ENCODE results near the gene MAGOH. TPM values are rescaled to one million over a fixed set of nuclear protein-coding genes. Genes with fewer than 3 reads are reported as not detected.

MAGOH gene
- 45.5 TPM for total RNA-seq (2013)
- polyA plus RNA-seq (10 to 100 TPM; 22.9 to 70.8 (median 69.2) TPM), polyA minus RNA-seq (11.9 and 16.4 TPM in 2 replicates), total RNA-seq (4.4 to 19.1 (median 13.6) reads per million in 11 experiments)

- H3K36me3 ChIP-seq (replicated peaks in 1 of 2; ENCODE audit: control insufficient read depth in 1 of 2, insufficient read depth in 2 of 2, low read length in 2 of 2): peaks cover 21 to 31% of the 10 kb centered on the region in 2 donors
- H3K4me1 ChIP-seq (ENCODE audit: control insufficient read depth in 1 of 2, insufficient read depth in 2 of 2, low read length in 2 of 2): peaks cover 15 to 21% of the 10 kb centered on the region in 2 donors
- intact Hi-C loops (cut with micrococcal nuclease): no loop called here
- no peaks in the 10 kb centered on the region for H4K20me1 ChIP-seq (ENCODE audit: insufficient read depth, low read length)
- 4% methylated on average over 60 of the region's 64 CpGs for WGBS (ENCODE audit: insufficient coverage)
- H3K27ac ChIP-seq (ENCODE audit: low read depth in 1 of 2, low read length in 2 of 2): peak within 1 kb of the TSS; percentile 72 to 93
- H3K36me3 Mint-ChIP-seq: peaks cover 23% of the 10 kb centered on the region in 2 donors
- H3K9ac ChIP-seq (ENCODE audit: insufficient read depth, low read length, poor library complexity, severe bottlenecking): peak within 1 kb of the TSS; percentile 80
- H3K4me3 ChIP-seq (replicated peaks in 1 of 3; ENCODE audit: low read depth in 2 of 3, low read length in 3 of 3): peak within 1 kb of the TSS; percentile 89 to 94 (median 90)
- peaks cover 0 to 2% (median 0%) of the 10 kb centered on the region in 7 donors for H3K9me3 Mint-ChIP-seq
- peak within 1 kb of the TSS; percentile 97 for H2AFZ ChIP-seq (ENCODE audit: insufficient read depth, low read depth, low read length, poor library complexity, severe bottlenecking)
- peaks cover 2 to 5% (median 2%) of the 10 kb centered on the region in 3 donors for H3K27me3 Mint-ChIP-seq (ENCODE audit: low read depth in 3 of 3)
- H3K79me2 ChIP-seq (ENCODE audit: insufficient read depth, low read length): peaks cover 36% of the 10 kb centered on the region
- H3K4me3 Mint-ChIP-seq: peak within 1 kb of the TSS; percentile 93 to 96
- H3K27ac Mint-ChIP-seq: peak within 1 kb of the TSS; percentile 95 to 99 (median 97)
- peak; percentile 96 to 97 (median 97) for DNase-seq
- H3K4me1 Mint-ChIP-seq: peaks cover 22% of the 10 kb centered on the region
- TF ChIP-seq, protein P1, sequence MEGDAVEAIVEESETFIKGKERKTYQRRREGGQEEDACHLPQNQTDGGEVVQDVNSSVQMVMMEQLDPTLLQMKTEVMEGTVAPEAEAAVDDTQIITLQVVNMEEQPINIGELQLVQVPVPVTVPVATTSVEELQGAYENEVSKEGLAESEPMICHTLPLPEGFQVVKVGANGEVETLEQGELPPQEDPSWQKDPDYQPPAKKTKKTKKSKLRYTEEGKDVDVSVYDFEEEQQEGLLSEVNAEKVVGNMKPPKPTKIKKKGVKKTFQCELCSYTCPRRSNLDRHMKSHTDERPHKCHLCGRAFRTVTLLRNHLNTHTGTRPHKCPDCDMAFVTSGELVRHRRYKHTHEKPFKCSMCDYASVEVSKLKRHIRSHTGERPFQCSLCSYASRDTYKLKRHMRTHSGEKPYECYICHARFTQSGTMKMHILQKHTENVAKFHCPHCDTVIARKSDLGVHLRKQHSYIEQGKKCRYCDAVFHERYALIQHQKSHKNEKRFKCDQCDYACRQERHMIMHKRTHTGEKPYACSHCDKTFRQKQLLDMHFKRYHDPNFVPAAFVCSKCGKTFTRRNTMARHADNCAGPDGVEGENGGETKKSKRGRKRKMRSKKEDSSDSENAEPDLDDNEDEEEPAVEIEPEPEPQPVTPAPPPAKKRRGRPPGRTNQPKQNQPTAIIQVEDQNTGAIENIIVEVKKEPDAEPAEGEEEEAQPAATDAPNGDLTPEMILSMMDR (IDR thresholded peaks at IDR 0.05): no peak
- H3K4me2 ChIP-seq (replicated peaks; ENCODE audit: extremely low read depth, low read length, poor library complexity, severe bottlenecking): peak within 1 kb of the TSS; percentile 98
- no peaks in the 10 kb centered on the region for H3K27me3 ChIP-seq (ENCODE audit: control insufficient read depth in 2 of 2, insufficient read depth in 2 of 2, low read length in 2 of 2)
- no peaks in the 10 kb centered on the region for H3K9me3 ChIP-seq (replicated peaks in 1 of 2; ENCODE audit: control insufficient read depth in 1 of 2, insufficient read depth in 1 of 2, low read length in 2 of 2)
Measured at GRCh38 chr1:53238197-53239155, at the start of gene MAGOH. Gene MAGOH (minus strand): TSS chr1:53238518. CDS start chr1:53238448, 70 bp downstream.

DNA sequence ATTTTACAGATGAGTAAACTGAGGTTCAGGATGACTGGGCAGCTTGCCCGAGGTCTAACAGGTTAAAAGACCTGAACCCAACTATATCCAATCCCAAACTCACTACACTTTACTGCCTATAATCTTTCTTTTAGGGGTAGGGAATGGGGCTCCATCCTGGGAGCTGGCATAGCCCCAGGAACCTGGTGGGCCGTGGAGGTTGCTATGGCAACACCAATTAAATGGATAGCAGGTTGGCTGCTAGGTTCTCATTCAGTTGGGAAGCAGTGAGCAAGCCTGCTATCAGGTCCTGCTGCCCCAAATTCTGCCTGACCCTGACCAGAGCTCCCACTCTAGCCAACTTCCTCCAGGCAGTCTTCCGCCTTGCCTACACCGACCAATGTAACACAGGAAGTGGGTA, 48.6 kb upstream of the MAGOH start:
- Histone ChIP-seq H3K27me3 (ENCODE audit: control insufficient read depth in 2 of 2, insufficient read depth in 2 of 2, low read length in 2 of 2) (no peaks in the 10 kb centered on the region), H3K4me3 (replicated peaks in 1 of 3; ENCODE audit: low read depth in 2 of 3, low read length in 3 of 3) (no peak overlapping the region), H2AFZ (ENCODE audit: insufficient read depth, low read depth, low read length, poor library complexity, severe bottlenecking) (no peak overlapping the region), H3K27ac (ENCODE audit: low read depth in 1 of 2, low read length in 2 of 2) (no peak overlapping the region), H3K9ac (ENCODE audit: insufficient read depth, low read length, poor library complexity, severe bottlenecking) (no peak overlapping the region), H3K79me2 (ENCODE audit: insufficient read depth, low read length) (no peaks in the 10 kb centered on the region), H3K4me1 (ENCODE audit: control insufficient read depth in 1 of 2, insufficient read depth in 2 of 2, low read length in 2 of 2) (no peaks in the 10 kb centered on the region), H4K20me1 (ENCODE audit: insufficient read depth, low read length) (no peaks in the 10 kb centered on the region), H3K9me3 (replicated peaks in 1 of 2; ENCODE audit: control insufficient read depth in 1 of 2, insufficient read depth in 1 of 2, low read length in 2 of 2) (no peaks in the 10 kb centered on the region), H3K4me2 (replicated peaks; ENCODE audit: extremely low read depth, low read length, poor library complexity, severe bottlenecking) (no peak overlapping the region), H3K36me3 (replicated peaks in 1 of 2; ENCODE audit: control insufficient read depth in 1 of 2, insufficient read depth in 2 of 2, low read length in 2 of 2) (peaks cover 30 to 82% of the 10 kb centered on the region in 2 donors)
- Mint-ChIP-seq H3K27me3 (ENCODE audit: low read depth in 3 of 3) (peaks cover 0 to 2% (median 2%) of the 10 kb centered on the region in 3 donors), H3K27ac (peak overlapping the region in 4 of 7 donors; percentile 8 to 63 (median 30)), H3K36me3 (peaks cover 33 to 54% of the 10 kb centered on the region in 2 donors), H3K4me1 (peaks cover 11% of the 10 kb centered on the region), H3K4me3 (no peak overlapping the region), H3K9me3 (no peaks in the 10 kb centered on the region)
- no CpG with 5 or more reads among the region's 4 CpGs for WGBS (ENCODE audit: insufficient coverage)
- intact Hi-C loops (cut with micrococcal nuclease): no loop called here
- DNase-seq: no peak
- TF ChIP-seq, protein P1 (IDR thresholded peaks at IDR 0.05): no peak
